HepG2 (cell line): Measurements from ENCODE around the gene NOP9. TPM values are rescaled to one million over a fixed set of nuclear protein-coding genes. Genes with fewer than 3 reads are reported as not detected.
A peak's percentile ranks its signal among the peaks of the same experiment; 100 is the strongest.

Source experiments
- AGO1 ChIP-seq: fragments of 200-400 bp; formaldehyde crosslinking; IDR thresholded peaks from 2 replicates; pipeline ENCODE4 v1.6.1; 2017; ENCODE audit warnings: mild to moderate bottlenecking, low read depth, low read length, moderate library complexity; ENCODE audit not compliant: poor library complexity, severe bottlenecking
- ARID3A ChIP-seq: IDR thresholded peaks from 2 replicates; pipeline ENCODE4 v1.6.1; 2012; ENCODE audit warnings: low read depth, low read length, improper control_type of control experiment
- ATF1 ChIP-seq: IDR thresholded peaks from 2 replicates; pipeline ENCODE4 v1.6.1; 2016; ENCODE audit warnings: mild to moderate bottlenecking, control low read depth
- E2F5 ChIP-seq: sonication (generic); formaldehyde crosslinking; conservative IDR thresholded peaks from 2 replicates; pipeline ENCODE4 v1.4.0; 2020; ENCODE audit warnings: missing genetic modification reagents
- HNF4A ChIP-seq: sonication (generic); formaldehyde crosslinking; IDR thresholded peaks from 2 replicates; pipeline ENCODE4 v1.4.0; 2020; ENCODE audit warnings: missing genetic modification reagents
- KAT8 ChIP-seq: IDR thresholded peaks from 2 replicates; pipeline ENCODE4 v1.6.1; 2016; ENCODE audit warnings: missing genetic modification reagents, missing compliant biosample characterization
- MIER3 ChIP-seq: IDR thresholded peaks from 2 replicates; pipeline ENCODE4 v1.6.1; 2016; ENCODE audit warnings: missing compliant biosample characterization, borderline replicate concordance
- NCOR1 ChIP-seq: fragments of 200-600 bp; sonication (generic); IDR thresholded peaks from 2 replicates; pipeline ENCODE4 v1.7.0; 2017; ENCODE audit warnings: antibody characterized with exemption, low read length, borderline replicate concordance
- PHB2 ChIP-seq: fragments of 450-650 bp; IDR thresholded peaks from 2 replicates; pipeline ENCODE4 v1.6.1; 2018; ENCODE audit not compliant: partially characterized antibody
- RCOR2 ChIP-seq: IDR thresholded peaks from 2 replicates; pipeline ENCODE4 v1.6.1; 2016; ENCODE audit warnings: missing biosample characterization, missing genetic modification reagents
- SIX1 ChIP-seq: sonication (generic); formaldehyde crosslinking; IDR thresholded peaks from 2 replicates; pipeline ENCODE4 v1.4.0; 2020; ENCODE audit warnings: missing genetic modification reagents, borderline replicate concordance
- SPEN ChIP-seq: sonication (generic); formaldehyde crosslinking; IDR thresholded peaks from 2 replicates; pipeline ENCODE4 v1.5.1; 2020; ENCODE audit warnings: low read depth, mild to moderate bottlenecking, missing genetic modification reagents
- TCF7 ChIP-seq: sonication (generic); IDR thresholded peaks from 2 replicates; pipeline ENCODE4 v1.6.1; 2016; ENCODE audit warnings: antibody characterized with exemption, low read depth
- WIZ ChIP-seq: sonication (generic); formaldehyde crosslinking; IDR thresholded peaks from 2 replicates; pipeline ENCODE4 v1.5.1; 2020; ENCODE audit warnings: mild to moderate bottlenecking, missing genetic modification reagents
- ZBTB2 ChIP-seq: sonication (generic); formaldehyde crosslinking; IDR thresholded peaks from 2 replicates; pipeline ENCODE4 v1.8.0; 2022; ENCODE audit warnings: low read depth, missing genetic modification reagents
- ZC3H13 ChIP-seq: sonication (generic); formaldehyde crosslinking; IDR thresholded peaks from 2 replicates; pipeline ENCODE4 v1.8.1; 2023; ENCODE audit warnings: mild to moderate bottlenecking, missing genetic modification reagents, moderate library complexity
- ZFP1 ChIP-seq: IDR thresholded peaks from 2 replicates; pipeline ENCODE4 v1.6.1; 2016
- ZFYVE20 ChIP-seq: sonication (generic); formaldehyde crosslinking; IDR thresholded peaks from 2 replicates; pipeline ENCODE4 v1.8.0; 2023; ENCODE audit warnings: low read depth, mild to moderate bottlenecking, moderate library complexity, missing genetic modification reagents, borderline replicate concordance
- ZNF10 ChIP-seq: sonication (generic); formaldehyde crosslinking; IDR thresholded peaks from 2 replicates; pipeline ENCODE4 v1.4.0; 2020; ENCODE audit warnings: mild to moderate bottlenecking, low read depth, missing genetic modification reagents, borderline replicate concordance
- ZNF18 ChIP-seq: sonication (generic); formaldehyde crosslinking; IDR thresholded peaks from 2 replicates; pipeline ENCODE4 v1.8.0; 2022; ENCODE audit warnings: mild to moderate bottlenecking, missing genetic modification reagents; ENCODE audit not compliant: insufficient replicate concordance
- ZNF234 ChIP-seq: sonication (generic); formaldehyde crosslinking; conservative IDR thresholded peaks from 2 replicates; pipeline ENCODE4 v1.5.1; 2020; ENCODE audit warnings: mild to moderate bottlenecking, missing genetic modification reagents
- ZNF251 ChIP-seq: sonication (generic); formaldehyde crosslinking; IDR thresholded peaks from 2 replicates; pipeline ENCODE4 v1.9.0; 2021; ENCODE audit warnings: mild to moderate bottlenecking, missing genetic modification reagents
- ZNF430 ChIP-seq: sonication (generic); formaldehyde crosslinking; IDR thresholded peaks from 2 replicates; pipeline ENCODE4 v1.9.0; 2021; ENCODE audit warnings: mild to moderate bottlenecking, missing genetic modification reagents
- ZNF432 ChIP-seq: sonication (generic); formaldehyde crosslinking; IDR thresholded peaks from 2 replicates; pipeline ENCODE4 v1.5.0; 2020; ENCODE audit warnings: missing genetic modification reagents, mild to moderate bottlenecking, borderline replicate concordance
- ZSCAN9 ChIP-seq: IDR thresholded peaks from 2 replicates; pipeline ENCODE4 v1.6.1; 2016; ENCODE audit warnings: borderline replicate concordance
- polyA plus RNA-seq, 8 experiments: library from polyadenylated mRNA; depleted of rRNA in 3 of 8; stranded (reverse) in 7 of 8; unstranded in 1 of 8; fragments of >200 nt; fragmentation: Illumina TruSeq in 4 of 8; extraction: Trizol in 4 of 8; gene quantifications; 2 replicates each; pipeline versions ENCODE4 v1.2.1 to v1.2.3, GENCODE V29; 2011 to 2016; ENCODE audit warnings: low read depth in 4 of 8, missing spikeins in 1 of 8, mixed read lengths in 1 of 8; ENCODE audit not compliant: insufficient read depth in 1 of 8
- total RNA-seq, 5 experiments: library from RNA; depleted of rRNA; stranded (reverse); fragments of >200 nt; fragmentation: Illumina TruSeq; extraction: Trizol; gene quantifications; 2 replicates each; pipeline ENCODE4 v1.2.3, GENCODE V29; 2016; ENCODE audit warnings: low read depth in 1 of 5

NOP9 gene
- total and polyA plus RNA-seq, 2 of the 13 experiments (the other 11 are each of a cell fraction or from before 2014, with no cell fraction given), result 24.5 to 61.6 TPM

- peak; percentile 76 for TF ChIP-seq ARID3A
- TF ChIP-seq ZNF432, result no peak
- no peak; the same call in 1 of the 2 replicates for TF ChIP-seq ZFP1
- TF ChIP-seq KAT8 (CRISPR knock-in tag), result peak; percentile 31; the same call in 1 of the 2 replicates
- no peak for TF ChIP-seq ATF1 (CRISPR knock-in tag)
- 0 out of 2 replicates have a peak, but pooled peaks have one; percentile 76 for TF ChIP-seq WIZ (CRISPR knock-in tag)
- TF ChIP-seq ZSCAN9, result no peak
- TF ChIP-seq ZBTB2 (CRISPR knock-in tag), result no peak
- TF ChIP-seq ZNF18 (CRISPR knock-in tag), result peak; percentile 50
- peak; percentile 46; the same call in 1 of the 2 replicates for TF ChIP-seq SPEN (CRISPR knock-in tag)
- peak; percentile 44; the same call in 1 of the 2 replicates for TF ChIP-seq RCOR2 (CRISPR knock-in tag)
- TF ChIP-seq ZC3H13, result no peak
- TF ChIP-seq ZNF430 (CRISPR knock-in tag), result 0 out of 2 replicates have a peak, but pooled peaks have one; percentile 23
- no peak for TF ChIP-seq ZNF234 (CRISPR knock-in tag)
- no peak for TF ChIP-seq E2F5 (CRISPR knock-in tag)
- peak; percentile 74; the same call in 1 of the 2 replicates for TF ChIP-seq MIER3 (CRISPR knock-in tag)
- TF ChIP-seq NCOR1, result peak; percentile 73; the same call in 1 of the 2 replicates
- no peak for TF ChIP-seq PHB2
- no peak for TF ChIP-seq ZFYVE20 (CRISPR knock-in tag)
- peak; percentile 86 for TF ChIP-seq HNF4A
- TF ChIP-seq ZNF10 (CRISPR knock-in tag), result no peak
- no peak for TF ChIP-seq ZNF251 (CRISPR knock-in tag)
- TF ChIP-seq TCF7, result no peak
- no peak for TF ChIP-seq SIX1 (CRISPR knock-in tag)
- no peak for TF ChIP-seq AGO1
These were observed 44.4 kb downstream of the NOP9 start (continued) for GRCh38 chr14:24343795-24344660.
